ENCODE results near the gene MUC4.

MUC4 gene

DNA sequence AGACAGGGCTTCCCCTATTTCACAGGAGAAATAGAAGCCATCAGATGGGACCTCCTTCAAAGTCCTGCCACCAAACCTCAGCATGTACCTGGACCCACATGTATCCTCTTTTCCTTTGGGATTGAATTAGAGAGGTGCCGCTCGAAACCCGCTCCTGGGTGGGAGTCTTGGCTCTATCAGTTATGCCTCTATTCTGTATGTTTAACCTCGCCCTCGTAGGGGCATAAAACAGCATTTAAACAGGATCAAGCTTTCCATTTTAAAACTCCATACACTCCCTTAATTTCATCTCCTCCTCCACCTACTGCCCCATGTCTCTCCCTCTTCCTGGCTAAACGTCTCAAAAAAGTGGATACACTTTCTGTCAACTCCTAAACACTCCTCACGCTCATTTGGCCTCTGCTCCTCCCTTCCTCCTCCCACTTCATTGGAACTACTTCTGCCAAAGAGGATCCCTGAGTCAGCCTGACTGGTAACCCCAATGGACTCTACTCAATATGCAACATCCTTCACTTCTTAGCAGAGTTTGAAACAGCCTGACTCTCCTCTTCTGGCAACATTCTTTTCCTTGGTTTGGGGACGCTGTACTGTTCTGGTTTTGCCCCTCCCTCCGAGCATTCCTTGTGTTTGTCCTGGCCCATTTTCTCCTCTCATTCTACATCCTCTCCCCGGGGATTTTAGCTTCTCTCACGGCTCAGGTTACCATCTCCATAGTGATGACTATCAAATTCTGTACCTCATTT is 114.0 kb downstream of the MUC4 start:
- DNase-seq: no peak
